Middle frontal gyrus (tissue), 1 donor: ENCODE measurements around the gene MAPK10.
"Not testable (repeated sequence)": the region's sequence is repeated elsewhere in the genome, so short reads cannot be mapped to it uniquely, and the experiment has no call there.

Source experiments
- DNase-seq: peaks from one replicate; pipeline ENCODE4 v3.0.0-alpha.2; 2015; ENCODE audit warnings: low spot score; ENCODE audit errors: extremely low spot score

MAPK10 gene

DNA sequence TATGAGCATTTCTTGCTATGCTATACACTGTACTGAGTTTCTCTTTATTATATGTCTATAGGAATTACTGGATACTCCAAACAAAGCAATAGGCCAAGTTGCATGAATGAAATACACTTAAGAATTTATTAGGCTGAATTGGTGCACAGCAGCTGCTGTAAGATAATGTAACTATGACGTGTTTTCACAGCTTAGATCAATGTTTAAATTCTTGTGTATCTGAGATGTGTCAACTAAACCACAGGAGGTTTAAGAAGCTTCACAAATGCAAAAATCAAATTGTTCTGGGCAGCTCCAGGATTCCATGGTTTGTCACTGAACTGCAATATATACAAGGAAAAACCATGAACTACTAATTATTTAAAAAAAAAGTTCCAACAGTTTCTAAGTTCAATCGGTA is 156.7 kb downstream of the MAPK10 start:
- no peak for DNase-seq

DNA sequence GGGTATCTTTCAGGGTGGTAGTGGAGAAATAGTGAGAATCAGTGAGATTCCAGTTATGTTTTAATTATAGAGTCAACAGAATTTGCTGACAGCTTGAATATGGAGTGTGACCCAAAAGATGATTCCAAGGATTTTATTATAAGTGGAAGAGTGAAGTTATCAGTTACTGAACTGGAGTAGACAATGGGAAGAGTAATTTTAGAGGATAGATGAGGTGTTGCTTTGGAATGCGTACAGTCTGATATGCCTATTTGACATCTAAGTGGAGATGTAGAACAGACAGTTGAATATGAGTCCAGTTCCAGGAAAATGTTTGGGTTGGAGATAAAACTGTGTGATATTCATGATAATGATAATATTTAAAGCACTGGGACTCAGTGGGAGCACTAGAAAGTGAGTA is 174.2 kb downstream of the MAPK10 start:
- DNase-seq: no peak

DNA sequence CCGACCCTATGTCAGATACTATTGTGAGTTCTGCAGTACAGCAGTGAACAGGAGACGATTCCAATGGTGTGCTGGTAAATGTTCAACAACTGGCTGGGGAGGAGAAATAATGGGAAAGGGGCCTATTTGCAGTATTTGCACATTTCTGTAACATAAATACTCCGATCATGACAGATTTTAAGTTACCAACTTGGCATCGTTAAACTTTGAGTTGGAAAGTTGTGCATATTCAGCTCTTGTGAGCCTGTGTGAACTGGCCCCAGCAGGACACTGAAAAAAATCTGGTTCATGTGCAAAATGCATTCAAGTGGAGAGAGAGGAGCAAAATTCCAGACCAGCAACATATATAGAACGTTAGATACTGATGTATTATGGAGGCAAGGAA is 175.0 kb downstream of the MAPK10 start:
- DNase-seq: no peak

DNA sequence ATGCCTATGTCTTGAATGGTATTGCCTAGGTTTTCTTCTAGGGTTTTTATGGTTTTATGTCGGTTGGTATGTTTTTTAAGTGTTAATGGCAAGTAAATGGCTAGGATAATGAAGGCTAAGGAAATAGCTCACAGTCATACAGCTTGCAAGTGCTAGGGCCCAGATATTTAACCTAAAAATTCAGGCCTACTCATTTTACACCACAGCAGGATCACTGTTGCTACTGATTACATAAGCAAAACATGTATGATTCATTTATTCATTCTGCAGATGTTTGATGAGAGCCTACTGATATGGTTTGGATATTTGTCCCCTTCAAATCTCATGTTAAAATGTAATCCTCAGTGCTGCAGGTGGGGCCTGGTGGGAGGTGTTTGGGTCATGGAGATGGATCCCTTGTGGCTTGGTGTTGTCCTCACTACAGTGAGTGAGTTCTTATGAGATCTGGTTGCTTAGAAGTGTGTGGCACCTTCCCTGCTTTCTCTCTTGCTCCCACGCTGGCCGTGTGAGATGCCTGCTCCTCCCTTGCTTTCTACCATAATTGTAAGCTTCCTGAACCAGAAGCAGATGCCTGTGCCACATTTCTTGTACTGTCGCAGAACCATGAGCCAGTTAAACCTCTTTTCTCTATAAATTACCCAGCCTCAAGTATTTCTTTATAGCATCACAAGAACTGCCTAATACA is 175.5 kb downstream of the MAPK10 start:
- no peak for DNase-seq

DNA sequence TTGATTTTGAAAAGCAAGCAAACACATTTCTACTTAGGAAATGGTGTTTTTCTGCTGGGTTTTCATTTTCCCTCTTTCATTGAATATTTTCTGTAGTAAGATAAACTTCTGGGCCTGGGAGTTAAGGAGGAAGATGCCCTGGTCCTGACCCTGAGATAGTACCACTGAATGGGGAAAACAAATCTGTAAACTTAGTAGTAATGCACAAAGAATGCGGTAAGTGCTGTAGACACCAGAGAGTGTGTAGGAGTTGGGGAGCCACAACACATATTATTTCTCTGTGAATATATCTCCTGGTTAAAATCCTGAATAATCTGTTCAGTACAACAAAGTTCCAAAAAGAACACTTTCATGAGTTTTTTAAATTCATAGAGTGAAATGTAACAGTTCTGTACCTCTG is 178.3 kb downstream of the MAPK10 start:
- no peak for DNase-seq

DNA sequence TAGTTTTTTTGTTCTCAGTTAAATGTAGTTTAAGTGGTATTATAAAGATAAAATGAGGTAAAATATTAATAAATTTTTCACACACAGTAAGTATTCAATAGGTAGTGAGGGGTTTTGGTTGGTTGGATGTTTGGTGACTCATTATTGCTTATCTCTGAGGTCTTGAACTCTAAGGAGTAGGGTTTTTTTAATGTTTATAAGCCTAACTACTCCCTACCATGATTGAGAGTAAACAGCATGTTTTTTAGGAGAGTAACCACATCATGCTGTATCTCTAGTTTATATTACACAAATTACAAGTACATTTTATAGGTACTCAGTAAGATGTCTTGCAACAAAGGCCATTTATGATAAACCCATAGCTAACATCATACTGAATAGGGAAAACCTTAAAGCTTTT is 181.6 kb downstream of the MAPK10 start:
- DNase-seq: no peak

DNA sequence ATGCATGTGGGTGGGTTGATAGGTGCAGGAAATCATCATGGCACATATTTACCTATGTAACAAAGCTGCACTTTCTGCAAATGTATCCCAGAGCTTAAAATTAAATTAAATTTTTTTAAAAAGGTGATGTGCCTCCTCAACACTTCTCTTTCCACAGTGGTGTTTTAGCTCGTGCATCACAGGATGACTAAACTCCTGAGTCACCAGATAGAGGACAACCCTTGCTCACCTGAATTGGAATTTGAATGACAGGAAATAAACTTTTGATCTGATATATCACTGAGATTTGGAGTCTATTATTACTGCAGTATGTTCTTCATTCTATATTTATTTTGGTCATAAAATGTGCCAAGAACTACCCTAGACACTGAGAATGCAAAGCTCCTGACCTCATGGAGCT is 185.3 kb downstream of the MAPK10 start:
- DNase-seq: no peak

DNA sequence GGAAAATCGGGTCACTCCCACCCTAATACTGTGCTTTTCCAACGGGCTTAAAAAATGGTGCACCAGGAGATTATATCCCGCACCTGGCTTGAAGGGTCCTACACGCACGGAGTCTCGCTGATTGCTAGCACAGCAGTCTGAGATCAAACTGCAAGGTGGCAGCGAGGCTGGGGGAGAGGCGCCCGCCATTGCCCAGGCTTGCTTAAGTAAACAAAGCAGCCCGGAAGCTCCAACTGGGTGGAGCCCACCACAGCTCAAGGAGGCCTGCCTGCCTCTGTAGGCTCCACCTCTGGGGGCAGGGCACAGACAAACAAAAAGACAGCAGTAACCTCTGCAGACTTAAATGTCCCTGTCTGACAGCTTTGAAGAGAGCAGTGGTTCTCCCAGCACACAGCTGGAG is 191.5 kb downstream of the MAPK10 start:
- DNase-seq: not testable (repeated sequence)

DNA sequence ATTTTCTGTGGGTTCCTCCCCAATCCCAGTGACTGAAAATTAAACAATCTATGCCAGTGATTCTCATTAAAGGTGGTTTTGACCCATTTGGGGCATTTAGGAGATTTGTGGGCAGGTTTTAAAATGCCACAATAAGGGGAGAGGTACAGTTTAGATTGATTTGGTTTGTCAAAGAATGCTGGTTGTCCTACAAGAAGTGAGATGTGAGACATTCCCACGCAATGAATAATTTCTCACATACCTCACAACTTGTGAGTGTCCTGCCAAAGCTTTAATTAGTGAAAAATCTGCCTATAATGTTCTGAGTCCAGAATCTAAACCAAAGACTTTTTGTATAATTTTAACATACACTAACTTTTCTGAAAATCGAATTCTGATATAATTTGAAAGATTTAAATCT is 199.4 kb downstream of the MAPK10 start:
- DNase-seq: no peak

DNA sequence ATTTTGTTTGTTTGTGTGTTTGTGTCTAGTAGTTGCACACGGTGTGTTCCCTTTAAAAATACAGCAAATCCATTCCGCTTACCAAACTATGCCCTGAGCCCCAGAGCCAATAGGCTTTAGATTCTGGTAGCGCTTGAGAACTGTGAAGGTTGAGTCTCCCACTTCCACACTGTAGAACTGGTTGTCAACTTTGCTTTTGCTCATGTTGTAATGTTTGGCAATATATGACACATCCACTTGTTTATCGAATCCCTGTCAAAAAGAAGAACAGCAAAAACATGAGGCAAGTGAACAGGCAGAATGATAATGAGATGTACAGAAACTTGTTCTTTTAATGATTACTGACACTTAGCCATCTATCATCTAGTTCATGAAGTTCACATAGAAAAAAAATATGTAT is 200.6 kb downstream of the MAPK10 start:
- DNase-seq: no peak

DNA sequence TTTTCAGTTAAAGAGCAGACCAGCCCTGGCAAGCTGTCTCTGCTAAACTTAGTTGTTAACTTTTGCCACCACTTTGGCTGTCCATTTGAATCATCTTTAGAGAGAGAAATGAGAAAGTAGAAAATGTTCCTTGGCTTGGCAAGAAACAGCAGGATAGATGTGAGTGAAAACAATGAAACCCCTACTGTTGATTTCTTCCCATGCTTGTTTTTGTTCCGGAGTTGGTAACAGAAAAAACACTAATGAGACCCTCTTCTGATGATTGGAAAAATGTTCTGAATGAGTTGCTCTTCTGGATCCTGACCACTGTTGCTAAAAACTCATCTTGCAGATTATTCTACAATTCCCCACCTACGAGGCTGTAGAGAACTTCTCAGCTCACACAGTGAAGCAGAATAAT is 203.3 kb downstream of the MAPK10 start:
- no peak for DNase-seq

DNA sequence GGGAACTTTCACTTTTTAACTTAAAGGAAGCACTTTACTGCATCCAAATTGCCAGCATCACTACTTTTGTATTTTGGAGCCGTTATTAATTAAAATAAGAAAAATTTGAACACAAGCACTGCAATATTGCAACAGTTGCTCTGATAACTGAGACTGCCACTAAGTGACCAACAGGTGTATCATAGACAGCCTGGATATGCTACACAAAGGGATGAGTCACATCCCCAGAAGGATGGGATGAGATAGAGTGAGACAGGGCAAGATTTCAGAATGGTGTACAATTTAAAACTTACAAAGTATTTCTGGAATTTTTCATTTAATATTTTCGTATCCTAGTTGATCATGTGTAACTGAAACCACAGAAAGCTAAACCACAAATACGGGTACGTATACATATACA is 204.1 kb downstream of the MAPK10 start:
- DNase-seq: no peak

DNA sequence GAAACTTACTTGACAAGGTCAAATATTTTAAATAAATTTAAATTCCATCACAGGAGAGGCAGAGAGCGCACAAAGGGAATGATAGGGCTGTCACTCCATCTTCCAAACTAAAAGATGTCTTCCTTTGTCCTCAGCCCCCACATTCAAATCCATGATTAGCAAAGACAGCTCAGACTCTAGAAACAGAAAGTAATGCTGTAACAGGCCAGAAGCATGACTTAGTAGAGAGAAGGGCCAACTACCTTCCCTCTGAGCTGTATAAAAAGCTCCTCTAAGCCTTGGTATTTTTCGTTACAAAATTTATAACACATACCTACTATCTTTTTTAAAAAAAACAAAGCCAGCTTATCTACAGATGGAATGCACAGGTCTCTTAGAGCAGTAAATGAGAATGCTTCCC is 207.4 kb downstream of the MAPK10 start:
- DNase-seq: no peak

DNA sequence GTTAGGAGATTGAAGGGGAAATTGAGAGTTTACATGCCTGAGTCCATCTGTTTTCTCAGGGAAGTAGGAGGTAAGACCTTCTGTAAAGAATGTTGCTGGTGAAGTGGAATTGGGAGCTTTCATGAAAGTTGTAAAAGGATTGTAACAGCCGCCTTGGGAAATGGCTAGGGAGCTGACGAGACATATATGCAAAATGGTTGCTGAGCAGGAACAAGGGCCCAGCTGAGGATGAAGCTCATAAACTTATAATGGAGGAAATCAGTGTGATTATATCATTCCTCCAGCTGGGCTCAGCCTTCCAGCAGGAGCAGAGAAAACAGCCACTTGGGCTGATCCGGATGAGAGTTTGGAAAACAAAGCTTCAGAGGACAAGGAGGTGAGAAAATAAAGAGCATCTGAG is 208.7 kb downstream of the MAPK10 start:
- DNase-seq: no peak

DNA sequence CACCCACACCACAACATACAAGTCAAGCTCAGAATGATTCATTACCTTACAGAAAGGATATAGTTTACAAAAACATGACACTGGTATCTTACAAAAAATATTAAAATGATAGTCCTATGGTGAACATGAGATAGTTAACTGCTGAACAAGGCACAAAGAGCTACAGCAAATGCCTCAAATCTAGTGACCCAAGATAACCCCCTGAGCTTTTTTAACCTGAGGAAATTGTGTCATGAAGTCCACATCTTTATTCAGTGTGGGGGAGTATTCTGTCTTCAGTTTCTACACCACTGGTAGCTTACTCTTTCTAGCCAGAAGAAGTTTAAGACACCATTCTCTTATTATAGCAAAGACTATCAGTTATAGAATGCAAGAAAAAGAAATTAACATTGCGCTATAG is 218.7 kb downstream of the MAPK10 start:
- no peak for DNase-seq

DNA sequence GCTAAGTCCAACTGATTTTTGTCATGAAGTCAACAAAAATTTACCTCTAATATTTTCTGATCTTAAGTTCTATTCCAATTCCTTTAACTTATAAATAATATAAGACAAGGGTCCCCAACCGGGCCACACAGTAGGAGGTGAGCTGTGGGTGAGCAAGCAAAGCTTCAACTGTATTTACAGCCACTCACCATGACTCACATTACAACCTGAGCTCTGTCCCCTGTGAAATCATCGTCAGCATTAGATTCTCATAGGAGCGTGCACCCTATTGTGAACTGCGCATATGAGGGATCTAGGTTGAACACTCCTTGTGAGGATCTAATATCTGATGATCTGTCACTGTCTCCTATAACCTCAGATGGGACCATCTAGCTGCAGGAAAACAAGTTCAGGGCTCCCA is 227.4 kb downstream of the MAPK10 start:
- DNase-seq: no peak

DNA sequence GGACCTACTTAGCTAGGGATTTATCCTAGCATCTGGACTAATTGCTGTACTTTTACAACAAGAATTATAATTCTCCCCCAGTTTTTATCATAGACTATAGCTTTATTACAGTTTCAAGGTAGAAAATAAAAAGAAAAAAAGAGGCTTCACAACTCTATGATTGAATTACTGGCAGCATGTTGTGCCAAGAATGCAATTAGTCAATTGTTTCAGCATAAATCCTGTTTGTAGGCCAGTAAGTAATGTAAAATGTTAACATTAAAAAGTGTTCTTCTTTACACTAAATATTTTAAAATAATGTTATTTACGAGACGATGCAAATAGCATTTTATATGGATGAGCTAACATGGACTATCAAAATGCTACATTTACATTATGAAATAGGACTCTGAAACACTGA is 228.4 kb downstream of the MAPK10 start:
- DNase-seq: no peak

DNA sequence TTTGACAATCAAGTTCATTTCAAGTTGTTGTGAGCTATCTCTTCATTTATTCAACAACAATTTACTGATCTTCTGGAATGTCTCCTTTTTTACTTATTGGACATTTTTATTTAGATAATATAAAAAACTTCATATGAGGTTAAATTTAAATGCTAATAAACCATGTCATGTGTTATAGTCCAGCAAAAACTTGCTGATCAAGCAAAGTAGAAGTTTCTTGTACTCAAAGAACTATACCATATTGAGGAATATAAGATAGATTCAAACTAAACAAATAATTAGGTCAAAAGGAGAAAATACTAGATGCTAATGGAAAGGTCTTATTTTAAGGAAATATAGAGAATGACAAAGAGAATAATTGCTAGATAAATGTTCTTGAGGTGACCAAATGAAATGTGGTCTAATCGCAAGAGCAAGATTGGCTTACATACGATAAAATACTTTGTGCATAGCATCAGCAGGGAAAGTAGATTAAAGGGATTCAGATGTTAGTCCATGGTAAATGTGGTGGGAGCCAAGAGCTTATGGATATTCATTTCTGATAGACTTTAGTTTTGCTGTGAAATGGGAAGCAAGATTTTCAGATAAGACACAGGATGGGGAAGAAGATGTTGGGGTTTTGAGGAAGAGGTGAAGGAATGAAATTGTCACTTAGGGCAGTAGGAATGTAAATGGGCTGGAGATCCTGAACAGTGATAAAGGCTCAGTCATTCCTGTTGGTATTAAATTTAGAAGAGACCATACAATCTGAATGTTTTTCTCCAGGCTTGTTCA is 229.5 kb downstream of the MAPK10 start:
- DNase-seq: no peak

DNA sequence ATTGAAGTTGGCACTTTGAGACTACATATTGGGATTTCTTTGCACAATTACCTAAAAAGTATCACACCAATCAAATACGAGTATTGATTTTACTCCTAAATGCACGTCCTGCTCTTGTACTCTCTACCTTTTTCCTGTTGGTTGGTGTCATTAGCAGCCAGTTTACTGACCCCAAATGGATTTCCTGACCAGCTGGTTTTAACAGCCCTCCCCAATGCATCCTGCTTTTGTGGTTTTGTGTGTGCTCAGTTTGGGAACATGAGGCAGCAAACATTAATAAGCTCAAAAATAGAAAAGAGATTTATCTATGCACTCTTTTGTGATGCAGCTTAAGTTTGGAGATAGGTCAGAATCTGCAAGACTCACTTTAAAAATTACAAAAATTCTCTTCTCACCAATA is 230.3 kb downstream of the MAPK10 start:
- DNase-seq: no peak

DNA sequence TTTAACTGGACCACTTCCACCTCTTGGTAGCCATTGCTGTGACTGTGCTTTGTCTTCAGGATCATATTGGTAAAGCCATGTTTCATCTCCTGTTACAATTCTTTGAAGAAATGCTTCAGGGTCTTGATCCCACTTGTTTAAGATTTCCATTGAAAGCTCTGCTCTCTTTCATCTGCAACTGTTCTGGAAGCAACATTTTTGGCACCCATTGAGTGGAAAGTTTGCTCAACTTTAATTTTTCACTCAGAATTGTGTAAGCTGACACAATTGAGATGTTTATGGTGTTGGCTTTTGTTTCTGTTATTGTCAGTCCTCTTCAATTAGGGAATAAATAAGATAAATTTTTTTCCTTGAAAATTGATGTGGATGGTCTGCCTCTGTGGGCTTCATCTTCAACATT is 237.4 kb downstream of the MAPK10 start:
- no peak for DNase-seq

DNA sequence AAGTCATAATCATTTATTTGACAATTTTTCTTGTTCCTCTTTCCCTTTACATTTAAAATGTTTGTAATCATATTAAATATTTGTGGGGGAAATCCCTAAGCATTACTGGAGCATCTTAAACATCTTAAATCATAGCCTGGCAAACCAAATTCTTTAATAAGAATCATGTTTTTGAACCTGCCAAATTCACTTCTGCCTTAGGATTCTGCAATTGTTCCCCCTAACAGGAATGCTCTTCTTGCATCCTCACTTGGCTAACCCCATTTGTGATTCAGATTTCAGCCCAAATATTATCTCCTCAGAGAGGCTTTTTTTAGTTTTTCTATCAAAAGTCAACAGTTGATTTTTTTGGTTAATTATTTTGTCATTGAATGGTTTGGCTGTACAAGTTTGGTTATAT is 241.1 kb downstream of the MAPK10 start:
- no peak for DNase-seq

DNA sequence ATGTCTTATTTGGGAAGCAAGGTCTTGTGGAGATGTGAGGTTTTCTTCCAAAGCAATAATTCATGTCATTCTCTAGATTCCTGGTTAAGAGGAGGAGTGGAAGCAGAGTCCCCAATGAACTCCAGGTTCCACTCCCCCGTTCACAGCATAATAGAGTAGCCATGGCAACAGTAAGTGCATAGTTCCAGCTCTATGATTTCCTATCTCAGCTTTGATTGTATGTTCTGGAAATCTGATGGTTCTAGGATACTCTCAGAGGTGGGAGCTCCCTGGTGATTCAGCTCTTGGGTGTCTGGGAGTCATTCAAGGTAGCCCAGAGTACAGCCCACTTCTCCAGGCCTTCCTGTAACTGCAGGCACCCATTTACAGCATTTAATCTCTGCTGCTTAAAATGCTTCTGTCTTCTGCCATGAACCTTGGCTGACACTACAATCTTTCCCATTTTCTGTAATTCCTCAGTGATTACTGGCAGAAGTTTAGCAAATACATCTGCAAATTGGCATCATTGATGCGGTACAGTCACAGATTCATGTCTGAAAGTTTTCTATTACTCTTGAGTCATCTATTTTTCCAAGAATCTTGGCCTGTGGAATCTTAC is 242.0 kb downstream of the MAPK10 start:
- DNase-seq: no peak

DNA sequence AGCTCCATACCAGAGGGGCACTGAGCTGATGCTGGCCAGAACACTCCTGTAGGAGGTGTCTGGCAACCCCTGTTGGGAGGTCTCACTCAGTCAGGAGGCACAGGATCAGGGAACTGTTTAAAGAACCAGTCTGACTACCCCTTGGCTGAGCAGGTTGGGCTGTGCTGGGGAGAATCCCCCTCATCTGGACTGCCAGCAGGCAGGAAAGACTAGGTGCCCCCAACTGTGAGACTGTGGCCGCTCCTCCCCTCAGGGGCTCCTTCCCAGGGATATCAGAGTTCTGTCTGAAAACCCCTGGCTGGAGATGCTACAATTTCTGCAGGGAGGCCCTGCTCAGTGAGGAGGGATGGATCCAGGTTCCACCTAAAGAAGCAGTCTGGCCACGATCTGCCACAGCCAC is 245.3 kb downstream of the MAPK10 start:
- DNase-seq: no peak
